GM19438 (cell line): ENCODE results near the gene CIT.

Experiments used
- ATAC-seq: cut with Tn5 transposase; IDR thresholded peaks from one replicate; pipeline ENCODE4 v1.9.1; 2021; ENCODE audit warnings: low read depth; ENCODE audit not compliant: unreplicated experiment

The CIT gene

DNA sequence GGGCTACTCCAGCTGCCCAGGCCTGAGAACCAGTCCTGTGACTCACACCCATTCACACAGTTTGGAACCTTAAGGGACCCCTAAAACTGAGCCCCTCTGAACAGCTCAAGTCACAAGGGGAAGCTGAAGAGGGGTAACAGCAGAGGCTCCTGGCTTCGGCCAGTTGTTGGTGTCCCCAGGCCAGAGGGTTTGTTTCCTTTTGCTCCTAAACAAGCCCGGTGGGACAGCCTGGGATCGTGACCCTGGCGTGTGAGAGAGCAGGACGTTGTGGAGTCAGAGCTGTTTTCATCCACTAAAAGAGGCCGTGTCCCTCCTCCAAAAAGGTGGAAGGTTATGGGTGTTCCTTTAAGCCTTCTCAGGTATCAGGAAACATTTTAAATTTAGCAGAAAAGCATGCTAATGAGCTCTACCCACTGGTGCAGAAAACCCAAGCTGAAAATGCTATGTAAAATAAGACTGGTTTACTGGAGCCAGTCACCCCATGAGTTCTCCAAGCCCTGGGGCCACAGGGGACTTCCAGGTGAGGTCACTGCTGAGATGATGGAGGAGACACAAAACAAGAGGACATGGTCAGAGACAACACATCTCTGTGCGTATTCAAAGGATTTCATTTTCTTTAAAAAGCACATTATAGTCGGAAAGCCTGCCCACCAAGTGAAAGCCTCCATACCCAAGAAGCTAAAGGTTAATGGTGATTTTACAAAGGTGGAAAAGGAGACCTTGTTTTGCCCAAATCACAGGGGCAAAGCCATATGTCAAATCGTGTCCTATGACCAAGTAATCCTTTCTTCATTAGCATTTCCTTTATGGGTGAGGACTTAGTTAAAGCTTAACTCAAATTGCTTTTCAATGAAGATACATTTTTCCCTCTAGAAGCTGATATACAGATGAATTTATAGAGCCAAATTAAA lies 195.1 kb downstream of the CIT start:
- no peak for ATAC-seq

- no peak for ATAC-seq
Measured at GRCh38 chr12:119681111-119681510, 196.0 kb downstream of the CIT start.

DNA sequence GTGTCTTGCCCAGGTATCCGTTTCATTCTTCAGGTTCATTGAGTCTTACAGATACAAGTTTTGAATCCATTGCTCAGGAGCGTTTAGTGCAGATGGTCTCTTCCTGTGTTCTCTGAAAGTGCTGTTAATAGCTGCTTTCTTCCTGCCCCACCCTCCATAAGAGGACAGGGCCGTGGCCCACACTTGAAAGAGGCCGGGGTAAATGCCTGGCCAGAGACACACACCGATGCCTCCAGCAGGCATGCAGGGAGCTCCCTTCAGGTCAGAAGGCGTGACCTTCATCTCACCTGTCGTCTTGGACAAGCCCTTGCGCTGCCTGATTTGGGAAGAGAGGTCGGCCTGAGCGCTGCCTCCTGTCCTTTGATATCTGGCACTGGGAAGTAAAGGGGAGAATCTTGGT lies 197.6 kb downstream of the CIT start:
- no peak for ATAC-seq

GRCh38 chr12:119679081-119679480 lies 198.0 kb downstream of the CIT start:
- ATAC-seq, result no peak

- no peak for ATAC-seq
Measured at GRCh38 chr12:119678459-119678858, 198.7 kb downstream of the CIT start.

- ATAC-seq, result no peak
Measured at GRCh38 chr12:119676573-119676972, 200.5 kb downstream of the CIT start.

GRCh38 chr12:119676022-119676421 lies 201.1 kb downstream of the CIT start:
- no peak for ATAC-seq

DNA sequence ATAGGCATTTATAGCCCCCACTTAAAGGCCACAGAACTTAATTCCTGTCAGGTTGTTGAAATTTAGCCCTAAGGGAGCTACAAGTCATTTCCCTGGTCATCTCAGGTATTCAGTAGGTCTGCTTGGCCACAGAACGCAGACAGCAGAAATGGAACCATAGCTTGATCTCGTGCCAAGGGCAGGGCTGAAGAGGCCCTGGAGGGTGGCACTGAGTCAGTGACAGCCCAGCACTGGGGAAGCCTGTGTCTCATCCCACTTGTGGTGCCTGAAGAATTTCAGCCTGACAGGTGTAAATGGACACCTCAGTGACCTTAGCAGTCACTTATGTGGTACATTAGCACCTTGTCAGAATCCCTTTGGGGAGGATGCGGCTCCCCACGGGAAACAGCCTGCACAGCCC lies 202.6 kb downstream of the CIT start:
- ATAC-seq, result no peak

DNA sequence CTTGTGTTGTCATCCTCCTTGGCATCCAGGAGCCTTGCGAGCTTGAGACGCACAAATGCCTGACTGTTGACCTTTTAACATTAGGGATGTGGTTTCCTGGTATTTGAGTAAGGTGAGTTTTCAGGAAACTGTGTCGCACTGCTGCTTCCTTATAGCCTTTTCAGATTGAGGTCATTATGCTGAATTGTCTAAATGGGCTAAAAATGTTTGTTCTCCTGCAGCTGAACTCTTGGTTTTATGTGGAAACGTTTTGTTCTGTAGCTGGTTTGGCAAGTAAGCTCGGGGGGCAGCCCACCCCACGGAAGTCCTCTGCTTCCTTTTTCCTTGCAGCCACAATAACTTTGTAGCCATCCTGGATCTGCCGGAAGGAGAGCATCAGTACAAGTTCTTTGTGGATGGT lies 203.5 kb downstream of the CIT start:
- ATAC-seq, result no peak

DNA sequence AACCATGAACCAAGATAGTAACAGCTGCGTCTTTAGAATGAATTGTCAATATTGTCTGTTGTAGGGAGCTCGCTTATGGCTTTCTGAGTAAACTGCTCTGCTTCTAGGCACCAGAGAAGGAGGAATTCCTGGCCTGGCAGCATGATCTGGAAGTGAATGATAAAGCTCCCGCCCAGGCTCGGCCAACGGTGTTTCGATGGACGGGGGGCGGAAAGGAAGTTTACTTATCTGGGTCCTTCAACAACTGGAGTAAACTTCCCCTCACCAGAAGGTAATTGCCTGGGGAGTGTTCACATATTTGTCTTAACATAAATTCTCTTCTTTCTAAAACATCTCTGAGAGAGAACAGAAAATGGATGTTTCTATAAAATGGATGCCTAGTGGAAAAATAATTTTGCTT lies 204.9 kb downstream of the CIT start:
- no peak for ATAC-seq

- ATAC-seq, result no peak
Measured at GRCh38 chr12:119671070-119671469, 206.1 kb downstream of the CIT start.

GRCh38 chr12:119669744-119670472 lies 207.2 kb downstream of the CIT start:
- no peak for ATAC-seq

DNA sequence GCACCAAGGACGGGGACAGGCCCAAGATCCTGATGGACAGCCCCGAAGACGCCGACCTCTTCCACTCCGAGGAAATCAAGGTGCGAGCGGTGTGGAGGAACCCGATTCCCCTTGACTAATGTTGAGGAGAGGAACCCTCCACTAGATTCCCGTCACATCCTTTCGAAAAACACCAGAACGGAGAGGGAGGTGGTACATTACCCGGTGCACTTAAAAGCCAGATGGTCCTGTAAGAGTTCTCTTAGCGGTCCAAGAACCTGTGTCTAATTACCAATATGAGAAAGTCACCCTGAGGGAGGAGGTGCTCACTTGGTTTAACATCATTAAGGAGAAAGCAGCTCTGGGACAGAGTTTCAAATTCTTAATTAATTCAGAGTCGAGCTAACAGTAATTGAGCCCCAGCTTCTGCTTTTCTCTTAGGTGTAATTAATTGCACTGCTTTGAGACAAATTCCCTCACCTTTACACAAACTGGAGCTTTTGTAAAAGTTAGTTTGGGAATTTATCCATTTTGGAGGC lies 208.7 kb downstream of the CIT start:
- ATAC-seq, result no peak

DNA sequence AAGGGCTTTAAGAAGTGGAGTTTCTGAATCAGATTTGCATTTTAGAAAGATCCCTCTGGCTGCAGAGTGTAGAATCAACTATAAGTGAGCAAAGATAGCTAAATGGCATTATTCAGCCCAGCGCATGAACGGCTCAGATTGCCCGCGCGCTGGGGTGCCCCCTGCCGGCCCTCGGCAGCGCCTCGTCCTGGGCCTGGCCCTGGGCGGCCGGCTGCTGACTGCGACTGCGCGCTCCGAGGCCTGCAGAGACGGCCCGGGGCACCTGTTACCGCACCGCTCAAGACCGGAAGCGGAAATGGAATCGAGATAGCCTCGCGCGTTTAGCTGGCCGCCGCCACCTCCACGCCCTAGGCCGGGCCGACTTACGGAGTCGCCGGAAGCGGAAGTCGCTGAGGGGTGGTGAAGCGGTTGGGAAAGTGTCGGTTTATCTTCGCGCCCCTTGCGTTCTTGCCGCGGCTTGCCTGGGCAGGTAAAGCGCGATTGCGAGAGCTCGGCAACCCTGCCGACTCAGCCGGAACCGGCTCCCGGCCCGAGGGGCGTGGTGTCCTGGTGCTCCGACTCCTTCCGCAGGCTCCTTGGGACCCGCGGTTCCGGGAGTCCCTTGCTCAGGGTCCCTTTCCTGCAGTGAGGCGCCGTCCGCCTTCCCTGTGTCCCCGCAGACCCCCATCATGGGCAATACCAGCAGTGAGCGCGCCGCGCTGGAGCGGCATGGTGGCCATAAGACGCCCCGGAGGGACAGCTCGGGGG lies 209.4 kb downstream of the CIT start, which contains the start of gene PRKAB1:
PRKAB1 (plus strand) TSS at position 557 of the 747 bp plus-strand sequence; CDS start at position 669, 112 bp downstream.
- ATAC-seq, result peak; percentile 95

DNA sequence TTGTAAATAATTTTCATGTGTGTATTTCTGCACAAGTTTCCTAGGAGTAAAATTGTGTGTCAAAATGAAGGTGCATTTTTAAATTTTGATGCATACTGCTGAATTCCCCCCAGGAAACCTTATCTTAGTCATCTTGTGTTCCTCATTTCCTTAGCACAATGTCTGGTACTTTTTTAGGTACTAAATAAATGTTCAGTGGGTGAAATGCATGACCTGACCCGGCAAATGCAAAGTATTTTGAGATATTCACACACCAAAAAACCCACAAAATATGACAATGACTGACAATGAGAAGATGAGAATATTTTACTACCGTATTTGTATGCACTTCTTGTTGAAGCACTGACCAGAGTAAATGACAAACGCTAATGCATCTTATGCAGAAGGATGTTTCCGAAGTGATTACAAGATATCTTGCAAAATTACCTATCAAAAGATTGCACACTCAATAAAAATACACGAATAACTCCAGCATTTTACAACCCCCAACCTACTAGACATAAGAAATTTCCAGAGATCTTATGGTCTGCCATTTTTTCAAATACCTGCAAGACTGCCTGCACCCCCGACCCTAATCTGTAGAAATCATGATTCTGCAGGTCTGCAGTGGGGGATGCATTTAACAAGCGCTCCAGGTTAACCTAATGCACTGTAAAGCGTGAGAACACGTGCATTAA lies 210.1 kb downstream of the CIT start:
- no peak for ATAC-seq

DNA sequence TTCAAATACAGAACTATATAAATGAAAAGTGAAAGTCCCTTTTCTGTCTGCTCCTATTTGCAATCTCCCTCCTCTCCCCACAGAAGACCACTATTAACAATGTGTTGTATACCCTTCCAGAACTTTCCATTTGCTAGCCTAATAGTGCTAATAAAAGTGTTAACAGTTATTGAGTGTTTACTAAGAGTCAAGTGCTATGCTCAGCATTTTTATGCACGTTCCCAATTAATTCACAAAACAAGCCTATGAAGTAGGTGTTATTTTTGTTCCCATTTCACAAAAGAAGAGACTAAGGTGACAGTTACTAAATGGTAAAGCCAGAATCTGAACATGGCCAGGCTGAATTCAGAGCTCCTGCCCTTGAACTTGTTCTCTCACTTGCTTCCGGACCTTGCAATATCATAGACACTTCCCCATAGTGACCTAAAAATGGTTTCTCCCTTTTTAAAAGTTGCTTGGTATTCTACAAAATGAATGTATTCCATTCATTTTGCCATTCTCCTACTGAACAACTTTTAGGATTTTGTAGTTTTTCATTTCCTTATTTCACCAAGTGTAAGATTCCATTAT lies 210.8 kb downstream of the CIT start:
- ATAC-seq, result no peak

- no peak for ATAC-seq
Measured at GRCh38 chr12:119665164-119665929, 211.8 kb downstream of the CIT start.

- no peak for ATAC-seq
Measured at GRCh38 chr12:119664642-119665041, 212.5 kb downstream of the CIT start.

GRCh38 chr12:119661882-119662281 lies 215.2 kb downstream of the CIT start:
- no peak for ATAC-seq
